ENCODE results near the gene TNKS2.

Gene TNKS2

DNA sequence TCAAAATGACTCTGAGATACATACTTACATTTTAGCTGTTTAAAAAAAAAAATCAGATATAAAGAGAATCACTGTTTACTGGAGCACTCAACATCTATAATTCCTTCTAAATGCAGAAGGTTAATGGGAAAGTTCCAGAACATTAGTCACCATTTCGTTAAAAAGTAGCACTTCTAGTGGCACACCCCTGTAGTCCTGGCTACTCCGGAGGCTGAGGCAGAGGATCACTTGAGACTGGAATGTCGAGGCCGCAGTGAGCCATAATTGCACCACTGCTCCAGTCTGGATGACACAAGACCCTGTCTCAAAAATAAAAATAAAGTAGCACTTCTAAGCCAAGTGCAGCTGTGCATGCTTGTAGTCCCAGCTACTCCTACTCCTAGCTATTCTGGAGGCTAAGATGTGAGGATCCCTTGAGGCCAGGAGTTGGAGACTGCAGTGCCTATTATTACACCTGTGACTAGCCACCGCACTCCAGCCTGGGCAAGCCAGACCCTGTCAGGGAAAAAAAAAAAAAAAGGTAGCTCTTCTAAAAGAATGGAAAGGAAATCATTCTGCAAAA lies 108.9 kb downstream of the TNKS2 start:
- Histone ChIP-seq H3K27ac (ENCODE audit: low read depth, low read length) (no peak overlapping the region), H4K20me1 (ENCODE audit: control insufficient read depth, insufficient read depth, low read depth, low read length) (no peaks in the 10 kb centered on the region), H3K9me2 (replicated peaks; ENCODE audit: control insufficient read depth, low read length) (no peaks in the 10 kb centered on the region), H3K4me2 (ENCODE audit: low read length) (peak overlapping the region; percentile 100), H3K27me3 (ENCODE audit: control insufficient read depth, low read length) (peaks cover 3% of the 10 kb centered on the region), H3K4me1 (ENCODE audit: control insufficient read depth, low read length) (peaks cover 17% of the 10 kb centered on the region), H3K79me2 (ENCODE audit: control insufficient read depth, low read length) (peaks cover 14% of the 10 kb centered on the region), H3F3A (ENCODE audit: control insufficient read depth, insufficient read depth) (peaks cover 13% of the 10 kb centered on the region), H3K9me3 (ENCODE audit: control insufficient read depth, insufficient read depth, low read length) (no peaks in the 10 kb centered on the region), H3K36me3 (ENCODE audit: control insufficient read depth, low read length) (peaks cover 4% of the 10 kb centered on the region), H3K4me3 (ENCODE audit: low read length) (peak overlapping the region; percentile 75)
- TF ChIP-seq, protein P1, sequence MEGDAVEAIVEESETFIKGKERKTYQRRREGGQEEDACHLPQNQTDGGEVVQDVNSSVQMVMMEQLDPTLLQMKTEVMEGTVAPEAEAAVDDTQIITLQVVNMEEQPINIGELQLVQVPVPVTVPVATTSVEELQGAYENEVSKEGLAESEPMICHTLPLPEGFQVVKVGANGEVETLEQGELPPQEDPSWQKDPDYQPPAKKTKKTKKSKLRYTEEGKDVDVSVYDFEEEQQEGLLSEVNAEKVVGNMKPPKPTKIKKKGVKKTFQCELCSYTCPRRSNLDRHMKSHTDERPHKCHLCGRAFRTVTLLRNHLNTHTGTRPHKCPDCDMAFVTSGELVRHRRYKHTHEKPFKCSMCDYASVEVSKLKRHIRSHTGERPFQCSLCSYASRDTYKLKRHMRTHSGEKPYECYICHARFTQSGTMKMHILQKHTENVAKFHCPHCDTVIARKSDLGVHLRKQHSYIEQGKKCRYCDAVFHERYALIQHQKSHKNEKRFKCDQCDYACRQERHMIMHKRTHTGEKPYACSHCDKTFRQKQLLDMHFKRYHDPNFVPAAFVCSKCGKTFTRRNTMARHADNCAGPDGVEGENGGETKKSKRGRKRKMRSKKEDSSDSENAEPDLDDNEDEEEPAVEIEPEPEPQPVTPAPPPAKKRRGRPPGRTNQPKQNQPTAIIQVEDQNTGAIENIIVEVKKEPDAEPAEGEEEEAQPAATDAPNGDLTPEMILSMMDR (IDR thresholded peaks at IDR 0.05; ENCODE audit: low read depth, low read length, poor library complexity, severe bottlenecking), result no peak
- TF ChIP-seq EZH2phosphoT487 (IDR thresholded peaks at IDR 0.05; ENCODE audit: borderline replicate concordance, low read length), result no peak

DNA sequence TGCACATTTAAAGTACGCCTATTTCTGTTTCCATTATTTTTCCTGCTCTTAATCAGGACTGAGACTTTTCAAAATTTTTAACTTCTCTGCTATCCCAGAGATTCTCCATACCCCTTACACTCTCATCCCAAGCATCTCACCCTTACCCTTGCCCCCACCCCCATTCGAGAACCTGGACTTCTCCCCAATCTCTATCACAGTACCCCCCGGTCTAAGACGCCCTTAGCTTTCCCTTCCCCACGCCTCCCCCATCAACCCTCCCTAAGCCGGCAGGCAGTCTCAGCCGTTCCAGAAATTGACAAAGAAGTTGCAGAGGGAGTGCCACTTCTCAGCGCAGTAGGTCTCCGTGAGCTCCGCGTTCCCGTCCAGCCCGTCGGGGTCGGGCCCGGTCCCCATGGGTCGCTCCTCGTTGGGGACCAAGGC lies 109.7 kb downstream of the TNKS2 start:
- Histone ChIP-seq H3K9me2 (replicated peaks; ENCODE audit: control insufficient read depth, low read length) (no peaks in the 10 kb centered on the region), H3K27me3 (ENCODE audit: control insufficient read depth, low read length) (peaks cover 3% of the 10 kb centered on the region), H3K4me3 (ENCODE audit: low read length) (peak overlapping the region; percentile 75), H3K4me2 (ENCODE audit: low read length) (peak overlapping the region; percentile 100), H3F3A (ENCODE audit: control insufficient read depth, insufficient read depth) (peaks cover 10% of the 10 kb centered on the region), H4K20me1 (ENCODE audit: control insufficient read depth, insufficient read depth, low read depth, low read length) (no peaks in the 10 kb centered on the region), H3K9me3 (ENCODE audit: control insufficient read depth, insufficient read depth, low read length) (no peaks in the 10 kb centered on the region), H3K36me3 (ENCODE audit: control insufficient read depth, low read length) (peaks cover 4% of the 10 kb centered on the region), H3K79me2 (ENCODE audit: control insufficient read depth, low read length) (peaks cover 14% of the 10 kb centered on the region), H3K27ac (ENCODE audit: low read depth, low read length) (no peak overlapping the region), H3K4me1 (ENCODE audit: control insufficient read depth, low read length) (peaks cover 17% of the 10 kb centered on the region)
- TF ChIP-seq EZH2phosphoT487 (IDR thresholded peaks at IDR 0.05; ENCODE audit: borderline replicate concordance, low read length), result no peak
- TF ChIP-seq, protein P1 (IDR thresholded peaks at IDR 0.05; ENCODE audit: low read depth, low read length, poor library complexity, severe bottlenecking), result no peak

DNA sequence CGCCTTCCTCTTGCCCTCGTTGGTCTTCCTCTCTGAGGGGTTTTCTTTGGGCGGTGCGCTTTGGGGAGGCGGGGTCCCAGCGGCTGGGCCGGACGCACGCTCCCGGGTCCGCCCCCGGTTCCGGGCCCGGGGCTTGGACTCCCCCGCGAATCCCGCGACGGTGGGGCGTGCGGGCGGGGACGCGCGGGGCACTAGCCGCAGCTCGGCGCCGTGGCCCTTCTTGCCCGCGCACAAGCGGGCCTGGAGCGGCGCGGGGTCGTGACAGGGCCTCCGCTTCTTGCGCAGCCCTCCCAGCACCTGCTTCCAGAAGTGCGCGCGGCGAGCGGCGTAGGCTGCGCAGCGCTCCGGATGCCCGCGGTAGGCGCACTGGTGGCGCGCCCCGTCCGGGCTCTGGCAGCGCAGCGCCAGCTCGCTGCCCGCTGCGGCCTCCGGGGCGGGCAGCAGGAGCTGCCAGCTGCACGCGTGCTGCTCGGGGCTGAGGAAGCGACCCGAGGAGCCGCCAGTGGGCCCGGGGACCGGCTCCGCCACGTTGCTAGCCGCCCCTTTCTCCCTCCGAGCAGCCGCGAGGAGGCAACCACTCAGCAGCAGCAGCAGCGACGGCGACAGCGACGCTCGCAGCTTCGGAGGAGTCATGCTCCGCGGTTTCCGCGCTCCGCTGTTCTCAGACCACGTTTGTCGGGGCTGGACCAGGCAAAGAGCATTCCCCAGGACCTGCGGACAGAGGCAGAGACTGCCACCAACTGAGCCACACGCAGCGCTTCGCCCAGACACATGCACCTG lies 110.3 kb downstream of the TNKS2 start:
- peaks cover 10% of the 10 kb centered on the region for H3F3A ChIP-seq (ENCODE audit: control insufficient read depth, insufficient read depth)
- peaks cover 14% of the 10 kb centered on the region for H3K79me2 ChIP-seq (ENCODE audit: control insufficient read depth, low read length)
- no peaks in the 10 kb centered on the region for H3K9me3 ChIP-seq (ENCODE audit: control insufficient read depth, insufficient read depth, low read length)
- H4K20me1 ChIP-seq (ENCODE audit: control insufficient read depth, insufficient read depth, low read depth, low read length), result no peaks in the 10 kb centered on the region
- peak overlapping the region; percentile 44; the same call in 1 of the 2 replicates for H3K27ac ChIP-seq (ENCODE audit: low read depth, low read length)
- peak overlapping the region; percentile 75 for H3K4me3 ChIP-seq (ENCODE audit: low read length)
- TF ChIP-seq EZH2phosphoT487 (IDR thresholded peaks at IDR 0.05; ENCODE audit: borderline replicate concordance, low read length), result no peak
- TF ChIP-seq, protein P1 (IDR thresholded peaks at IDR 0.05; ENCODE audit: low read depth, low read length, poor library complexity, severe bottlenecking), result peak; percentile 64
- H3K9me2 ChIP-seq (replicated peaks; ENCODE audit: control insufficient read depth, low read length), result no peaks in the 10 kb centered on the region
- peaks cover 17% of the 10 kb centered on the region for H3K4me1 ChIP-seq (ENCODE audit: control insufficient read depth, low read length)
- H3K36me3 ChIP-seq (ENCODE audit: control insufficient read depth, low read length), result peaks cover 4% of the 10 kb centered on the region
- H3K4me2 ChIP-seq (ENCODE audit: low read length), result peak overlapping the region; percentile 100
- H3K27me3 ChIP-seq (ENCODE audit: control insufficient read depth, low read length), result peaks cover 9% of the 10 kb centered on the region

All from DOHH2 (cell line).